HCEC 1CT (cell line): ENCODE results near the gene PLXNA4.

Source experiments
- DNase-seq: peaks from one replicate; pipeline ENCODE4 v3.0.0-alpha.2; 2017

Gene PLXNA4

DNA sequence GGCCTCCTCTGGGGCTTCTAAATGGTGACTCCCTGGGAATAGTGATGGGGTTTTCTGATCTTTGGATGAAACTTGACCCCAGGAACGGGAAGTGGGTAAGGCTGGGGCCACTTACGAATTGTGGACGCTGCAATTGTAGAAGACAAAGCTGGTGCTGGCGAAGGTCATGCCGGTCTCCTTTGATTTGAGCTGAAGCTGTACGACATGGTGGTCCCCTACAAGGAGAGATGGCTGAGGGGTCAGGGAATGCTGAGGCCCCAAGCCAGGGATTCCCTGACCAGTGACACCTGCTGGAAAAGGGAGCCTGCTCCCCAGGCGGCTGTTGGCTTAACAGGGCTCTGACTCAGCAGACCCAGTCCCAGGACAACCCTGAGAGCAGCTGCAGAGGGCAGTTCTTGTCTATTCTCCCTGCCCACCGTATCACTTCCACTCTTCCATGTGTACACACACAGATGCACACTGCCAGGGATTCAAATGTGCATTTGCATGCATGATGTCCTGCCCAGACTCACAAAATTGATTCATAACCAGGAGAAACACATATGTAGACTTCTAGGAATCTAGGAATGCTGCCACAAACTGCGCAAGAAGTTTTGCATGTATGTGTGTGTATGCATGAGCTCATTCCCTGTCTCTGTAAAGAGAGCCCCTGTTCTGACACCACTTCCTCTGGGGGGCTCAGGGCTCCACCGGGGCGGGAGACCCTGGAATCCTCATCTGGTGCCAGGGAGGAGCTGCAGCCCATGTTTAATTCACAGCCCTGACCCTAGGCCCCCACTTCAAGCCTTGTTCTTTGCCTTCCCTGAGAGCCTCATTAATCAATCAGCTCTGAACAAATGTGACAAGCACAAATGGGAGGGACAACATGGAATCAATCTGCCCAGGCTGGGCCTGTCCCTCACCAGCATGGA, 350.0 kb downstream of the PLXNA4 start:
- DNase-seq: no peak

DNA sequence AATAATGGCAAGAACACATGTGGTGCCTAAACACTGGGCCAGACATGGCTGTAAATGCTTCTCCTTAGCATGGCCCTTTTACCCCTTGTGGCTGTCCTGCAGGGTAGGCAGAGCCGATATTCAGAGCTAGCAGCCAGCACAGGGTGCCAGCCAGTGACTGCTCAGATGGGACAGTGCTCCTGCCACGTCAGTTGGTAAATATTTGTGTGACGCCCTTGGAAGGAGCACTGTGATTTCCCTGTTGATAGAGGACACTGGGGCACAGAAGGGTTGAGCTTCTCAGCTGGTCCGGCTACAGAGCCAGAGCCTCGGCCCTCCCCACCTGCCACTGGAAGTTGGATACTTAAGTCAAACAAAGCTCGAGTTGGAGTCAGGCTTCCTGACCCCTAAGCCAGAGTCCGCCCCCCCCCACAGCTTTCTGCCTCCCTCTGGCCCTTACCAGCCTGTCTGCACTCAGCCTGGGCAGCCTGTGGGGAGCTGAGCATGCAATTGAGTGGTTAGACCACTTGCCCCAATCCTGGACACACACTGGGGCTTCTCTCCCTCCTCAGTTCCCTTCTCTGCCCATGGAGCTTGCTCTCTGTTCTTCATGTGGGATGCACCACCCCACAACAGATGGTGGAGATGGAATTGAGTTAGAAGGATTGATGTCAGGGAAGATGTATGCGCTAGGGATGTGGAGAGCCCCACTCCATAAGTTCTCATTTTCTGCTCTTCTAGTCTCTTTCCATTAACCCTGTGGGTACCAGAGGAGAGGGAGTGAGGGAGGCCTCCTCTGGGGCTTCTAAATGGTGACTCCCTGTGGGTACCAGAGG, 350.8 kb downstream of the PLXNA4 start:
- DNase-seq: no peak

GRCh38 chr7:132221356-132221755, 354.9 kb downstream of the PLXNA4 start:
- no peak for DNase-seq

DNA sequence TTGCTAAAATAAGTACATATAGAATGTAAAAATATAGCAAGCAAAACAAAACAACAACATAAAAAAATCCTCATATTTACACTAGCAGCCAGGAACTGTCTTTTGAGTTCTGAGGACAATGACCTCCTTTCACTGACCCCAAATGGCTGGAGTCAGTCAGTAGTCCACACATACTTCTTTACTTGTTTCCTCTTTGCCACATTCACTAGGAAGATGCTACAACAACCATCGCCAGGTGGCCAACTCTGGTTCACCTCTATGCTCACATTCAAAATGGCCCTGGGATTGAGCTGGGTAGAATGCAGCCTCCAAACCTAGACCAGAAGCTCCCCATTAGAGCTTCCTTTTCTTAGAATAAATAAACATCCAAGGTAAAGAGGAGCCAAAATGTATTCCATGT, 356.2 kb downstream of the PLXNA4 start:
- no peak for DNase-seq

GRCh38 chr7:132218876-132219275, 357.4 kb downstream of the PLXNA4 start:
- no peak for DNase-seq

DNA sequence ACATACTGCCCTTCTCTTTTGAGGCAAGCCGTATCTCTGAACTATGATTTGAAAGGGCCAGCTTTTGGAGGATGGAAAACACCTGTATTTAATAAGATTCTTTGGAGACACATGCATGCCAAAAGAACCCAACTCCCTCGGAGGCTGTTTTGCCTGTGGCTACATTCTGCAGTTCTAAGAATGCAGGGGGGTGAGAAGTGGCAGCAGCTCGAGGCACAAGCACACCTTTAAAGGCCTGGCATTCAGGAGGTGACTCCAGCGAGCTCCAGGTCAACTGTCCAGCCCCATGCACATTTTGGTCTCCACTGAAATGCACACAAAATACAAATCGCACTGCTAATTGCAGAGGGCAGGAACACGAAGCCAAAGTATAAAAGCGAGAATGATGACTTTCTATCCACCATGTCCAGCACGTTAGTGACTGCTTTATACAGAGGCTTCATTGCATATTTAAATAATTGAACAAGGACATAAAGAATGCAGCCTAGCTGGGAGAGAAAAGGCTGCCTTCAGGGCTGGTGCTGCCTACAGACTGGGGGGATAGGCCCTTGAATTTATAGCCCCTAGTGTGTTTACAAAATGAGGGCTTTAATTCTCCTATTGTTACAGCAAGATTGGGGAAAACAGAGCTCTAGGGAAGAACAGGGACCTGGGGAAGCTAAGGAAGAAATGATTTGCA, 359.3 kb downstream of the PLXNA4 start:
- DNase-seq: no peak

- DNase-seq: no peak
Measured at GRCh38 chr7:132214452-132214851, 361.8 kb downstream of the PLXNA4 start.

- no peak for DNase-seq
Measured at GRCh38 chr7:132213583-132213982, 362.7 kb downstream of the PLXNA4 start.

DNA sequence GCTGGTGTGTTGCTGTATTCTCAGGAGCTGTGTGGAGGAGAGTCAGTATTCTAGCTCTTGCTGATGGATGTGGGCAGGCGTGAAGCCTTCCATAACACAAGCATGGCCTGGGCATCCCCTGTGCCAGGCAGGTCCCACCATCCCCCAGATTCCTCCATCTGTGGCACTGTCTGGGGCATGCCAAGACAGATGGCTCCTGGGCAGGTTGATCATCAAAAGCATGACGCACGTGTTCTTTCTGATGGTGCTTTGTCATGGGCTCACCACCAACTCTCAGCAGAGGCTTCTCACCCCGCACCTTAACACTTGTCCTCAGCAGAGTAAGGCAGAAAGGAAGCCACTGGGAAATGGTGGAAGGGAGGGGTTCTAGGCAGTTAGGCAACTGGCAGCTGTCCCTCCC, 364.3 kb downstream of the PLXNA4 start:
- no peak for DNase-seq

DNA sequence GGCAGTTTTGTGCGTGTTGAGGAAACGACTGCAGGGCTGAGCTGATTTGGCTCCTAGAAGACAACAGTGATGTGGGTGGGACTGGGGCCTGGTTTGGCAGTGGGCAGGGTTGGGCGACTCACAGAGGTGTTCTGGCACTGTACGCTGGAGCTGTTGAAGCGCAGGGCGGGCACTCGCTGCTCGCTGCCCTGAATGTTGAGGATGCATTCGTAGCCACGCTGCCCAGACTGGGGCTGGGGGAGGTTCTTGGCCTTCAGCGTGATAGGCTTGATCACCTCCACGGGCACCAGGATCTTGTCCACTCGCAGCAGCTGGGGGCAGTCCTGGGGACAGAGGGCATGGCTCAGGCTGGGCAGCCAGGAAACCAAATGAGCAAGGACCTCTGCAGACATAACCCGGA, 365.4 kb downstream of the PLXNA4 start:
- no peak for DNase-seq

- no peak for DNase-seq
Measured at GRCh38 chr7:132207782-132208181, 368.5 kb downstream of the PLXNA4 start.

GRCh38 chr7:132207211-132207610, 369.1 kb downstream of the PLXNA4 start:
- DNase-seq: no peak

- DNase-seq: no peak
Measured at GRCh38 chr7:132206594-132206993, 369.7 kb downstream of the PLXNA4 start.

DNA sequence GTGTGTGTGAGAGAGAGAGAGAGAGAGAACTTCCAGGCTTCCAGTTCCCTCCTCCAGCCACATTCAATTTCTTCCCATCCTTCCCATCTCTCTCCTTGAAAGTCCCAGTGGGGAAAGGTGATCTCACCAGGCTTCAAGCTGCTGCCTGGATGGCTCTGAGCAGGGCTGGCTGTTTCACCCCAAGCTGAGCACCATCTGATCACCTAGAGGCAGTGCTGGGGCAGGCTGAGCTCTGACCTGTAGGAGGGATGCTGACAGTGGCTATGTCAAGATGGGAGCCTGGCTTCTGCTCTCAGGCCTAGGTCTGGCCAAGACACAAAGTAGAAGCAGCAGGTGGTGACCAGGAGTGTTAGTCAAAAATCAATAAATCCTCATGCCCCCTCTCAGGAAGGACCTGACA, 370.8 kb downstream of the PLXNA4 start:
- no peak for DNase-seq

GRCh38 chr7:132203021-132203420, 373.2 kb downstream of the PLXNA4 start:
- DNase-seq: no peak

DNA sequence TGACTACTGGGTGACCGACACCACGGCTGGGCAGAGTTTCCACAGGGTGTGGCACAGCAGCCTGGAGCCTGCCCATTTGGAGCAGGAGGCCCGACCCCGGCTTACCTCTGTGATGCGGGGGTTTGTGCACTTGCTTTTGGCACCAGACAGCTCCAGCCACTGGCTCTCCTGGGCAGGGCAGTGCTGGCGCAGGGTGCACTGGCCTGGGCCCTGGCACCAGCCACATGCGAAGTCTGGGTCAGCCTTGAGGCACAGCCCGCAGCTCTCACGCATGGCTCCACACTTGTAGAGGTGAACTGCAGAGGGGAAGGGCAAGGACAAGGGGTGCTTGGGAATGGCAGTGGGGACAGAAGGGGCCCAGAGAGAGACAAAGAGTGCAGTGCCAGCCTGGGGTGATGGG, 373.7 kb downstream of the PLXNA4 start:
- DNase-seq: no peak

GRCh38 chr7:132200141-132200540, 376.1 kb downstream of the PLXNA4 start:
- DNase-seq: no peak

DNA sequence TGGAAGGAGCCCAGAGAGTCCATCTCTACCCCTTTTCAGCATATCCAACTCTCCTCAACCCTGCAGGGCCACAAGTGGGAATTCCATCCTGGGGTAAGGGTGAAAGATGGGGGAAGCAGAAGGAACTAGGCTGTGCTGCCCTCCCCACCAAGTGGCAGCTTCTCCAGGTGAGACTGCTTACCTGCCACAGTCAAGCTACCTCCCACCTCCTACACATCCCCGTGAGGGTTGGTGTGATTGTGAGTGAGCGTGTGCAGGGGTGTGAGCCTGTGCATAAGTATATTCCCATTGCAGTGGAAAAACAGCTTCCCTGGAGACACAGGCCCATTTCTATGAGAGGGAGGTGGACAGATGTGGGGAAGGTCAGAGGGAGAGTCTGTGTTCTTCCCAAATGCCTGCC, 376.6 kb downstream of the PLXNA4 start:
- no peak for DNase-seq

GRCh38 chr7:132197772-132198171, 378.5 kb downstream of the PLXNA4 start:
- DNase-seq: no peak

- no peak for DNase-seq
Measured at GRCh38 chr7:132193898-132194297, 382.4 kb downstream of the PLXNA4 start.

DNA sequence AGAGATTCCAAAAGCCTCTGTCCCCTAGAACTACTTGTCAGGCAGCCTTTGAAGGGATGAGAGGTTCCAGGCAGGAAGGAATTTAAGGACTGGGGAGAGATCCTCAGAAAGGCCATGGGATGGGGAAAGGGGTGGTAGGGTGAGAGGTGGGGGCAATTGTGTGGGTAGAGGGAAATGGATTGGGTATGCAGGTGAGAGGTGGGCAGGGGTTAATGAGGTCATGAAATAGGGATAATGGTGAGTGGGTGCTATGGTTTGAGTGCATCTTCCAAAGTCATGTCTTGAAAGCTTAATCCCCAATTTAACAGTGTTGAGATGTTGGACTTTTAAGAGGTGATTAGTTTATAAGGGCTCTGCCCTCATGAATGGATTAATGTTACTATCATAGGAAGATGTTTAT, 383.5 kb downstream of the PLXNA4 start:
- no peak for DNase-seq

DNA sequence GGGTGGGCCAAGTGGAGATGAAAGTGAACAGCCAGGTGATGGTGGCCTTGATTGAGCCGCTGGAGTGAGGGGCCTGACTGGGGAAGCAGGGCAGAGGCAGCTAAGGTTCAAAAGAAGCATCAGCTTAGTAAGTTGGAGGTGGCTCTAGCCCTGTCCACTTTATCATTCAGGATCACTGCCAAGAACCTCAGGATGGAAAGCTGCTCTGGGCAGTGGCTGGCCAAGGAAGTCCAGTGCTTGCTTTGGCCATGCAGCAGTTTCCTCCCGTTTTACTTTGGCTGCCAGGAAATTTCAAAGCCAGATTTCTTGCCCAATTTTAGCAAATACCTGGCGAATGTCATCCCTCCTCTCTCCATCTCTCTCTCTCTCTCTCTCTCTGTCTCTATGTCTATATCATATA, 384.9 kb downstream of the PLXNA4 start:
- DNase-seq: no peak

- DNase-seq: no peak
Measured at GRCh38 chr7:132190683-132191082, 385.6 kb downstream of the PLXNA4 start.

DNA sequence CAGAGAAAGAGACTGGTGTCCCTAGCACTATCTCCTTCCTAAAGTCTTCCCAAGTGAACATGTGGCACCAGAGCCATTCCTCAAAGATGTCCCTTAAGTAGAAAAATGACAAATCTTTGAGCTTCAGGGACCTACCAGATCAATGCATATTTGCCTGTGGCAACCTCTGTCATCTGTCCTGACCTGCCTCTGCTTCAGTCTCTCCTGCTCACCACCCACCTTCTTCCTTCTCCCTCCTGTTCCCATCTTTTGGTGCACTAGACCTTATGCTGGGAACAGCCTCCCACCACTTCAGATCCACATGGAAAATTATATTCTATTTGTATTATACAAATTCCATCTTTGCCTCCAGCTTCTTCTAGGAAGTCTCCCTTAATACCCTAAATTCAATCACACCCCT, 386.4 kb downstream of the PLXNA4 start:
- no peak for DNase-seq
